Right kidney (tissue), 1 donor: ENCODE data around the gene RPS25.
"Not testable (repeated sequence)": the region's sequence is repeated elsewhere in the genome, so short reads cannot be mapped to it uniquely, and the experiment has no call there.

Experiments
- DNase-seq: peaks from one replicate; pipeline ENCODE4 v3.0.0-alpha.2; 2016

RPS25 gene

DNA sequence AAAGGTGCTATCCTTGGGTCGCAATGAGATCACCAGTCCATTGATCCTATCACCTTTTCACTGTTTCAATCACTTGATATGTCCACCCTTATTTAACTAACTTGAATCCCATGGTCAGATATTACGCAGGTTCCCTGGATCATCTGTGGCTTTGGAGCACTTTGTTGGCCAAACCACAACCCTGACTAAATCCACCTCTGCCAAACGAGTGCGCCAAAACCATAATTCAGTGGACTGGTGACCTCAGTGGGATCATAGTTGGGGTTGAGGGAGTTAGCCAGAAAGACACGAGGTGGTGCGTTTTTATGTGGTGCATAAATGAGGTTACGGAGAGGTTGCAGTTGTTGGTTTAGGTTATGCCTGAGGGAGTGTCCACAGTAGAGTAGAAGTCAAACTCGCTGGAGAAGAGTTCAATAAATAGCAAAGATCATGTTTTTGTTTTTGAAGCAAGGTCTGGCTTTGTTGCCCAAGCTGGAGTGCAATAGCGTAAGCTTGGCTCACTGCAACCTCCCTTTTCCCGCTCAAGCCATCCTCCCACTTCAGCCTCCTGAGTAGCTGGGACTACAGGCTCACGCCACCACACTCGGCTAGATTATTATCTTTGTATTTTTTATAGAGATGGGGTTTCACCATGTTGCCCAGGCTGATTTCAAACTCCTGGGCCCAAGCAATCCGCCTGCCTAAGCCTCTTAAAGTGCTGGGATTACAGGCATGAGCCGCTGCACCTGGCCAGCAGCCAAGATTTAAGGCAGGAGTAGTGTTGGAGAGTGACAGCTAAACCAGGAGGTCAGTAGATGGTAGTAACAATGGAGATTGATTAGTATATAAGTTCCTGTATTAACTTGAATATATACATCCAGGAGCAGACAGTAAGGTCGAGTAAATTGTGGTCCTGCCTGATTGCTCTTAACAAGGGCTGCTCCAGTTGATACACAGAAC lies 42.1 kb downstream of the RPS25 start:
- DNase-seq: no peak

DNA sequence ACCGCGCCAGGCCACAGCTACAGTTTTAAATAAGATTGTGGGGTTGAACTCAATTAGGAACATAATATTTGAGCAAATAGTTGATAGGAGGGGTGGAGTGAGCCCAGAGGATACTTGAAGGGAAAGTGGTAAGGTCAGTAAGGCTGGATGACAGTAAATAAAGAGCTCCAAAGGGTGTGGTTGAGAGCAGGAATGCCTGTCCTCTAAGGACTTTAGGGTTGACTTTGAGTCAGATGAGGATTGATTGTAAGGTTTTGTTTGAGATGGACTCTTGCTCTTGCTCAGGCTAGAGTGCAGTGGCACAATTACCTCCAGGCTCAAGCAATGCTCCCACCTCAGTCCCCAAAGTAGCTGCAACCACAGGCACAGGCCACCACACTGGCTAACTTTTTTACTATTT lies 44.2 kb downstream of the RPS25 start:
- DNase-seq: no peak

DNA sequence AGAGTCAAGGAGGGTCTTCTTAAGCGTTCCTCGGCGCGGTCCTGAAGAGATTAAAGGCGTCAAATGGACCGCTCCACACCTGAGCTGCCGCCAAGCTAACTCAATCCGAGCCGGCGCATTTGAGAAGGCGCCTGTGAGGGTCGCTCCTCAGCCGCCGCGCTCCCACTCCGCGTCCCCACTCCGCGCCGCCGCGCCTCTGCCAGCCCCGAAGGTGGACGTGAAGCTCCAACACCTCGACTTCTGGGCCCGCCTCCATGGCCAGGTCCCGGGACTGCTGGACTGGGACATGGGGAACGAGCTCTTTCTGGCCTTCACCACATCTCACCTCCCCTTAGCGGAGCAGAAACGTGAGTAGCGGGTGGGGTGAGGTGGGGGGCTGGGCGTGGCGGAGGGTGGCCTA lies 46.5 kb downstream of the RPS25 start, which contains the start of gene FOXR1:
TSS of gene FOXR1 (plus strand) at position 116 of the 400 bp plus-strand sequence. CDS start at position 287, 171 bp downstream.
- no peak for DNase-seq

DNA sequence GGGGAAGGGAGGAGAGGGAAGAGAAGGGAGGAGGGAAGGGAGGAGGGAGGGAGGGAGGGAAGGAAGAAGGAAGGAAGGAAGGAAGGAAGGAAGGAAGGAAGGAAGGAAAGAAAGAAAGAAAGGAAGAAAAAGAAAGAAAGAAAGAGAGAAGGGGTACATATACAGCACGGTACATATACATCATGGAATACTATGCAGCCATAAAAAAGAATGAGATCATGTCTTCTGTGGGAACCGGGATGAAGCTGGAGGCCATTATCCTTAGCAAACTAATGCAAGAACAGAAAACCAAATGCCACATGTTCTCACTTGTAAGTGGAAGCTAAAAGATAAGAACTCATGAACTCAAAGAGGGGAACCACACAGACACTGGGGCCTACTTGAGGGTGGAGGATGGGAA lies 48.6 kb downstream of the RPS25 start:
- DNase-seq: not testable (repeated sequence)
